ENCODE measurements around the gene STIM1.

STIM1 gene

GRCh38 chr11:3977078-3977477, 121.6 kb downstream of the STIM1 start:
- no peaks in the 10 kb centered on the region for H3K9me3 ChIP-seq
- intact Hi-C loops (cut with DNase I; ENCODE audit: low total_unique reads), result no loop called here
- no peaks in the 10 kb centered on the region for H3K27me3 ChIP-seq
- no peak overlapping the region for H3K4me3 ChIP-seq
- no peak for DNase-seq
- H3K4me1 ChIP-seq, result peaks cover 0 to 10% (median 2%) of the 10 kb centered on the region in 4 donors
- H3K27ac ChIP-seq, result no peak overlapping the region
- no peaks in the 10 kb centered on the region for H3K36me3 ChIP-seq
- TF ChIP-seq, protein P1, sequence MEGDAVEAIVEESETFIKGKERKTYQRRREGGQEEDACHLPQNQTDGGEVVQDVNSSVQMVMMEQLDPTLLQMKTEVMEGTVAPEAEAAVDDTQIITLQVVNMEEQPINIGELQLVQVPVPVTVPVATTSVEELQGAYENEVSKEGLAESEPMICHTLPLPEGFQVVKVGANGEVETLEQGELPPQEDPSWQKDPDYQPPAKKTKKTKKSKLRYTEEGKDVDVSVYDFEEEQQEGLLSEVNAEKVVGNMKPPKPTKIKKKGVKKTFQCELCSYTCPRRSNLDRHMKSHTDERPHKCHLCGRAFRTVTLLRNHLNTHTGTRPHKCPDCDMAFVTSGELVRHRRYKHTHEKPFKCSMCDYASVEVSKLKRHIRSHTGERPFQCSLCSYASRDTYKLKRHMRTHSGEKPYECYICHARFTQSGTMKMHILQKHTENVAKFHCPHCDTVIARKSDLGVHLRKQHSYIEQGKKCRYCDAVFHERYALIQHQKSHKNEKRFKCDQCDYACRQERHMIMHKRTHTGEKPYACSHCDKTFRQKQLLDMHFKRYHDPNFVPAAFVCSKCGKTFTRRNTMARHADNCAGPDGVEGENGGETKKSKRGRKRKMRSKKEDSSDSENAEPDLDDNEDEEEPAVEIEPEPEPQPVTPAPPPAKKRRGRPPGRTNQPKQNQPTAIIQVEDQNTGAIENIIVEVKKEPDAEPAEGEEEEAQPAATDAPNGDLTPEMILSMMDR (IDR thresholded peaks at IDR 0.05), result no peak

DNA sequence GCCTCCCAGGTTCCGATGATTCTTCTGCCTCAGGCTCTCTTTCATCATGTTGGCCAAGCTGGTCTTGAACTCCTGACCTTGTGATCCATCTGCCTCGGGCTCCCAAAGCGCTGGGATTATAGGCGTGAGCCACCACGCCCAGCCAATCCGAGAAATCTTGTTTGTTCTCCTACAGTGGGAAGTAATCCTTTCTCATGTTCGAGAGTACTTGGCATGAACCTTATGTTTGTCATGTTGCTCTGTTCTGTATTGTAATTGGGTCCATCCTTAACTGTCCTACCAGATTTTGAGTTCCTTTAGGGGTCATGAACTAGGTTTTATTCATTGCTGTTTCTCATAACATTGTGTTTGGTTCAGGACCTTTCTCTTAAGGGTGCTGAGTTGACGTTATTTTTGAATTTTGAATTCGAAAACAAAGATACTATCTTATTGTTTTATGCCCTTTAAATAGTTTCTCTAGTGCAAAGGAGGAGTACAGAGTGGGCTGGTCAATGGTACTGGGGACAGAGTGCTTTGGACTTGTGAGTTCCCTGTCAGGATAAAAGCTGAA, 125.7 kb downstream of the STIM1 start:
- intact Hi-C loops (cut with DNase I; ENCODE audit: low total_unique reads), result no loop called here
- Histone ChIP-seq H3K9me3 (no peaks in the 10 kb centered on the region), H3K4me3 (no peak overlapping the region), H3K27ac (no peak overlapping the region), H3K4me1 (peaks cover 0 to 21% (median 3%) of the 10 kb centered on the region in 4 donors), H3K36me3 (no peaks in the 10 kb centered on the region), H3K27me3 (no peaks in the 10 kb centered on the region)
- TF ChIP-seq, protein P1 (IDR thresholded peaks at IDR 0.05), result no peak
- DNase-seq, result no peak

- no peaks in the 10 kb centered on the region for H3K9me3 ChIP-seq
- TF ChIP-seq, protein P1 (IDR thresholded peaks at IDR 0.05), result no peak
- intact Hi-C loops (cut with DNase I; ENCODE audit: low total_unique reads), result no loop called here
- peaks cover 0 to 22% (median 8%) of the 10 kb centered on the region in 4 donors for H3K4me1 ChIP-seq
- H3K27ac ChIP-seq, result no peak overlapping the region
- no peak overlapping the region for H3K4me3 ChIP-seq
- DNase-seq, result no peak
- H3K27me3 ChIP-seq, result no peaks in the 10 kb centered on the region
- H3K36me3 ChIP-seq, result no peaks in the 10 kb centered on the region
Observed at GRCh38 chr11:3982431-3982830, 127.0 kb downstream of the STIM1 start.

GRCh38 chr11:3983101-3983500, 127.6 kb downstream of the STIM1 start:
- no peaks in the 10 kb centered on the region for H3K36me3 ChIP-seq
- no peak overlapping the region for H3K27ac ChIP-seq
- H3K9me3 ChIP-seq, result no peaks in the 10 kb centered on the region
- no peaks in the 10 kb centered on the region for H3K27me3 ChIP-seq
- no peak overlapping the region for H3K4me3 ChIP-seq
- no peak for DNase-seq
- peaks cover 0 to 22% (median 8%) of the 10 kb centered on the region in 4 donors for H3K4me1 ChIP-seq
- intact Hi-C loops (cut with DNase I; ENCODE audit: low total_unique reads), result no loop called here
- TF ChIP-seq, protein P1 (IDR thresholded peaks at IDR 0.05), result no peak

DNA sequence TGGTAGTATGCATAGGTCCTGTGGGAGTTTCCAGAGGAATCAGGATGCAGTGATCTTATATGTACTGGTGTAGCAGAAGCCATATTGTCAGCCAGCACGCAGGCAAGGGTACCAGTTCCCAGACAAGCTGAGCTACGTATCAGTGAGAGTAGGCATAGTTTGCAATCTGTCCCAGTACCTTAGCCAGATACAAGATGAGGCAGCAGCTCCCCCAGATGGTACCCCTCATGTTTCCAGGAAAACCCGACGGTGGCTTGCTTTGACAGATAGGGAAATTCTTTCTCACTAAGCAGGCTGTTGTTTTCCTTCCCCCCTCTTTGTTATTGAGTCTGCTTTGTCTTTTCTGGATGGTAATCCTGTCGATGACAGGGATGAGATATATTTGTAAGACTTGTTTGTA, 129.4 kb downstream of the STIM1 start:
- H3K36me3 ChIP-seq, result no peaks in the 10 kb centered on the region
- H3K4me1 ChIP-seq, result peaks cover 0 to 22% (median 8%) of the 10 kb centered on the region in 4 donors
- no peak overlapping the region for H3K27ac ChIP-seq
- H3K4me3 ChIP-seq, result no peak overlapping the region
- TF ChIP-seq, protein P1 (IDR thresholded peaks at IDR 0.05), result no peak
- intact Hi-C loops (cut with DNase I; ENCODE audit: low total_unique reads), result no loop called here
- DNase-seq, result no peak
- H3K27me3 ChIP-seq, result no peaks in the 10 kb centered on the region
- no peaks in the 10 kb centered on the region for H3K9me3 ChIP-seq

- TF ChIP-seq, protein P1 (IDR thresholded peaks at IDR 0.05), result no peak
- H3K9me3 ChIP-seq, result no peaks in the 10 kb centered on the region
- no peak overlapping the region for H3K4me3 ChIP-seq
- intact Hi-C loops (cut with DNase I; ENCODE audit: low total_unique reads), result no loop called here
- H3K27me3 ChIP-seq, result no peaks in the 10 kb centered on the region
- peaks cover 0 to 22% (median 8%) of the 10 kb centered on the region in 4 donors for H3K4me1 ChIP-seq
- no peaks in the 10 kb centered on the region for H3K36me3 ChIP-seq
- DNase-seq, result no peak
- no peak overlapping the region for H3K27ac ChIP-seq
Observed at GRCh38 chr11:3985631-3986030, 130.2 kb downstream of the STIM1 start.
